Measurements from ENCODE around the gene VPS16.

VPS16 gene

GRCh38 chr20:2840138-2840966, at the start of gene VPS16, which contains the start of gene PCED1A:
VPS16 (plus strand) TSS chr20:2840745; CDS start chr20:2840775, 30 bp downstream.
PCED1A (minus strand) TSS chr20:2840655; CDS start chr20:2839912, 743 bp downstream.
- peak; percentile 88 for DNase-seq (ENCODE audit: low read depth)

DNA sequence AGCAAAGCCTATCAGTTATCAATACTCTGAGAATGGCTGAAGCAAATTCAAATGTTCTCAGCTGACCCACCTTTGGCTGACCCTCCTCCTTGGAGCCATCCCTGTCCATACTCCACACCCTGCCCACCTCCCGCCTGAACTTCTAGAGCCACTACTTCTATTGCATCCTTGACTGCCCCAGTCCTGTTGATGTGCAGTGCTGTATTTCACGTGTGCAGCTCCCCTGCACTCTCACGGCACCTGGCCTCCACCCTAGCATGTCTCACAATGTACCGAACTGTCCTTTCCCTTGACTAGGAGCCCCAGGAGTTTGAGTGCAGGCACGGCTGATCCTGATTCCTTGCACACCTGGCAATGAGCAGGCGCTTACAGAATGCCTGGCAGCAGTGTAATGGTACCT, 47.1 kb upstream of the VPS16 start:
- no peak for DNase-seq (ENCODE audit: low read depth)

- no peak for DNase-seq (ENCODE audit: low read depth)
Observed at GRCh38 chr20:2794202-2794748, 46.3 kb upstream of the VPS16 start.

DNA sequence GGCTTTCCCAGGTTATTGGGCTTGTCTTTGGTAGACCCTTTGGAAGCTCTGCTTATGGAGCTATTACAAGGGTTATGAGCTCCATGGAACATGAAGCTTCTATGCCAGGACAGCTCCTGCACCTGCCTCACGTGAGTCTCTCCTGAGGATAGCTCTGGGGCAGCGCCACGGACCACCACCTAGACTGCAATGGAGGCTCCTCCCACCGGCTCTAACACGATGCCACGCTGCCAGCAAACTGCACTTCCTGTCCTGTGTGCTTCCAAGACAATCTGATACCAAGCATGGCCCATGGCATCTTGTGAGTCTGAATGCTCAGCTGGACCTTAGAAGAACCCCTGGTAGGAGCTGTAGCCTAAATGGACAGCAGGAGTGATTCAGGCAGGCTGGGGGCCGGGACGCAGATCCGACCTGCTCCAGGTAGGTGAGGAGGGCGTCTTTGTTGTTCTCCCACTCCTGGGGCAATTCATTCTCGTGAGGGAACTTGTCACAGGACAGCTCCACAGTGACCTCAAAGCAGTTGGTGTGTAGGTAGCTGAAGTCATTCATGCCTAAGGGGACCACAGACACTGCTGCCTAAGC, 45.6 kb upstream of the VPS16 start:
- no peak for DNase-seq (ENCODE audit: low read depth)

GRCh38 chr20:2795451-2795850, 45.1 kb upstream of the VPS16 start:
- DNase-seq (ENCODE audit: low read depth): no peak

- DNase-seq (ENCODE audit: low read depth): no peak
Observed at GRCh38 chr20:2796011-2796660, 44.4 kb upstream of the VPS16 start.

- no peak for DNase-seq (ENCODE audit: low read depth)
Observed at GRCh38 chr20:2797136-2797983, 43.2 kb upstream of the VPS16 start.

DNA sequence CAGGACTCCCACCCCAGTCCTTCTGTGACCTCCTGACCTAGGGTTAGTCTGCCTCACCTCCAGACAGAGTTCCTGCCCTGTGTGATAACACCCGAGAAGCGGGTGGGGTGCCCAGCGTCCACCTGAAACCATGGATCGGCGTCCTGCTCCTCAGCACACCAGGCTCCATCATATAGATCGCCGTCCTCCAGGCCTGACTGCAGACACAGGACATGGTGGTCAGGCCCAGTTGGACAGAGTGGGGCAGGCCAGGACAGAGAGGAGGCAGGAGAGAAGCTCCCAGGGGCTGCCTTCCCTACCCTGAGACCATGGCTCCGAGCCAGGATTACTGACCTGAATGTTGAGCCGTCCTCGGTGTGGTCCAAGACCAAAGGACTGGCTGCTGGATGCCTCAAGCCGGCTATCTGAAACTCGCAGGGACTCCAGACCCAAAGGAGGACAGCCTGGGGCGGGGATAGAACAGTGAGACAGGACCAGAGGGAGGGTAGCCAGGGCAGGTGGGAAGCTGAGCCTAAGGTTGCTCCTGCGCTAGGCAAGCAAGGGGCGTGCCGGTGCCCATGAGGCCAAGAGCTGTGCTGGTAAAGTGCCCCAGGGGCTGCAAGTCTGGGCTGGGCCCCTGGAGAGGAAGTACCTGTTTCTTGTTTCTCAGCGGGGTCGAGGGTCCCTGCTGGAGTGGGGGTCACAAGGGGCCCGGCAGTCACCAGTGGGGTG, 42.3 kb upstream of the VPS16 start:
- DNase-seq (ENCODE audit: low read depth): no peak

DNA sequence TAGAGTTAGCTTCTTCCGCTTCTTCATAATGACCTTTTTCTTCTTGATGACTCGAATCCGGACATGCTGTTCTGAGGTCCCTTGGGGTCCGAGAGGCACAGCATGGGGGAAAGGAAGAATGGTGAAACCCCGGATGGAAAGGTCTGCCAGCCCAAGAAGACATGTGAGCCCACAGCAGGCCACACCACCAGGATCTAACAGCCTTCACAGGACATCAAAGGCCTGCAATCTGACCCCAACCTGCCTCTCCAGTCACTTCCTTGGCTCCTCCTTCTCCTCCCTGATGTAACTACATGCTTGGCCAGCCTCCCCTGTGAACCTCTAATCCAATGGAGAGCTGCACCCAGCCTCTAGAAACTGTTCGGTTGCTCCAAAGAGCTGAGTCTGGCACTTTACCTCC, 41.7 kb upstream of the VPS16 start:
- DNase-seq (ENCODE audit: low read depth): peak; percentile 39

DNA sequence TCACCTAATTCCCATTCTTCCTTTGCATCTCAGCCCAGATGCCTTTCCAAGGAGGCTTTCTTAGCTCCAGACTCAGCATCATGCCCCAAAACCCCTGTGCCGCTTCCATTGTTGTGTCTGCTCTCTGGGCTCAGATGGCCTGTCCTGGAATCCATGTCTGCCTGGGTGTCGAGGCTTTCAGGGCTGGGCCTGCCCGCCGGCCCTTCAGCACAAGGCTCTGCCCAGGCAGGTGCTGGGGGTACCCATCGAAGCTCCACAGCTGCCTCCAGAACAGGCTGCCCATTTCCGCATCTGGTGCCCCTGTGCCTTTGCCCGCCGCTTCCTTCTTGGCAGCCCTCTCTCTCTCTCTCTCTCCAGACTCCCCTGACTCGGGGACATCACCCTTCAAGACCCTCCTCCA, 41.3 kb upstream of the VPS16 start:
- DNase-seq (ENCODE audit: low read depth): no peak

DNA sequence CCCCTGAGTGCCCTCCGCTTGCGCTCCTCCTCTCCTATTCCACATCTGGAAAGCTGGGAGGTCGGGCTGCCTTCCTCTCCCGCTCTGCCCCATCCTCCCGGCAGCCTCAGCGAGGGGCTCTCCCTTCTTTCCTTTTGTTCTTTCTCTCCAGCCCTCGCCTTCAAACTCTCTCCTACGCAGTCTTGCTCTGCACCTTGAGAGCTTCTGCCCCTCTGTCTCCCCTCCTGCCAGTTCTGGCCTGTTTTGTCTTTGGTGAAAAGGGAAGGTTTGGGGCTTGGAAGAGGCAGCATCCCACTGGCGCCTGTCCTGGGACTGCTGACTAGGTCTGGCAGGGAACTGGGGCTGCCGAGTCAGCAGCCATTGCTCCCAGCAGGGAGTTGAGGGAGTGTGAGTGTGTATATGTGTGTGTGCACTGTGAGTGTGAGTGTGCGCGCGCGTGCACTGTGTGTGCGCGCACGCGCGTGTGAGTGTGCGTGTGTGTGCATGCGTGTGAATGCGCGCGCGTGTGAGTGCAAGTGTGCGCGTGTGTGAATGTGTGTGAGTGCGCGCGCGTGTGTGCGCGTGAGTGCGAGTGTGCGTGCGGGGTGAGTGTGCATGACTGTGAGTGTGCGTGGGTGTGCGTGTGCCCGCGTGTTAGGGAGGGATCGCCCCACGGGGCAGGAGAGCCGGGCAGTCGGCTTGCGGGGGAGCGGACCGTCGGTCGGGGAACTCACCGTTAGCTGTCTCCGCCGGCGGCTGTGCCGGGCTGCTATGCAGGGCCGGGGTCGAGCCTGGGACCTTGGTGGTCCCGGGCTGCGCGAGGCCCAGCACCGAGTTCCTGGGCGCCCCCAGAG, 40.6 kb upstream of the VPS16 start:
- no peak for DNase-seq (ENCODE audit: low read depth)

- DNase-seq (ENCODE audit: low read depth): no peak
Observed at GRCh38 chr20:2800521-2801285, 39.8 kb upstream of the VPS16 start, which contains the start of gene CPXM1. CPXM1 (minus strand) TSS chr20:2800627; CDS start chr20:2800572, 55 bp downstream.

GRCh38 chr20:2801286-2801728, 39.2 kb upstream of the VPS16 start:
- no peak for DNase-seq (ENCODE audit: low read depth)

DNA sequence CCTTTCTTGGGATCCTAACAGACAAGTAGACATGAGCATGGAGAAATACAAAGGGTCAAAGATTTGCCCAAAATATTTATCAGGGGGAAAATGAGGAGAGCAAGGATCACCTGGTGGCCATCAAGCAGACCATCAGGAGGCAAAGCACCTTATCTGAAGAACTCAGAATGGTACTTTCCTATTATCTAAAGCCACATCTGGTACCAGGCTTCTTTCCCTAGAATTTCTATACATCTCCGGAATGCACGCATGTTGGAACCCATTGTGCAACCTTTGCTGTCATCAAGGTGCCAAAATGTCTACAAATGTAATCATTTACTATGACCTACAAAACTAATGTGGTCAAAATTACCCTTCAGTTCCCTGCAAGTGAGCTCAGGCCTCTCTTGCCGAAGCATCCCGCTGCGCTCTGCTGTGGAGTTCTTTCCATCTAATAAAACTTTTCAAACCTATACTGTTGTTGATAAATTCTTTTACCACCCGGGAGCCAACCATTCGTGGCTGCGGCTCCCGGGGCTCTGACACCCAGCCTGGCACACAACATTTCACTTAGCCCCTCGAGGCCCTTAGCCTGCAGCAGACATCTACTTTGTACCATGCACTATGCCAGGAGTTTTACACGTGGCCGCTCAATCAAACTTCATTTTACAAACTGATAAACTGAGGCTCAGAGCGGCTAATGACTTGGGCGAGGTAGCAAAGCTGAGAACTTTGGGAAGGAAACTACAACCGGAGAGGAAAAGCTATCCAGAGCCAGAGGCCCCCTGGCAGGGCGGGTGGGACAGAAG, 36.3 kb upstream of the VPS16 start:
- DNase-seq (ENCODE audit: low read depth): no peak

DNA sequence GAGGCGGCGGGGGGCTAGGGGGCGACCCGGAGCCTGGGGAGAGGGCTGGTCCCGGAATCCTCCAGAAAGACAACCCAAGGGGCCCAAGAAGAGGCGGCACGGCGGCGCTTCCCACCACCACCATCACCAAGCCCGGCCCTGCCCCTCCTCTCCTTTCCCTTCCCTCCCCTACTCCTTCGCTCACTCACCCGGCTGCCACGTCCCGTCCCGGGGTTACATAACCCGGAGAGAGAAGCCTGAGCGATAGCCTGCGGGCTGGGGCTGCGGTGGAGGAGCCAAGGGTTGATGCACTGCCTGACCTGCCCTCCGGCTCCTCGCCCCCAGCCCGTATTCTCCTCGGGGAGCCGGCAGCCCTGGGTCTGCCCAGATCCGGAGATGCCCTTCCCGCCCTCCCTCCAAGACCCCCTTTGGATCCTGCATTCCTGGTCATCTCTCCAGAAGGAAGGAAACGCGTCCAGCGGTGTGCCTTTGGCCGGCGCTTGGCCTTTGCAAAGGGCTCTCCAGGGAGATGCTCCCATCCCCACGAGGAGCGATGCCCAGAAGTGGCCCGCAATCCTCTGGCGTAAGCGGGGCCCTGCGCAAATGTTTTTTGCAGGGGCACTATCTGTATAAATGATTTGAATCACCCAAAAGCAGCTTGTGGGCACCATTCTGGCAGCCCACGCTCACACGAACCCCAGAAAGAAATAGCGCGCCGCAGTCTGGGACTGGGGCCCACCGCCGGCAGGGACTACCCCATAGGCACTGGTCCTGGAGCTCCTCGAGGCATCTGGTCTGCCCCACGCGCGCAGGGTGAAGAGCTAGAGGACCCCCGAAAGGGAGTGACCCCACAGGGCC, 35.5 kb upstream of the VPS16 start:
- no peak for DNase-seq (ENCODE audit: low read depth)

DNA sequence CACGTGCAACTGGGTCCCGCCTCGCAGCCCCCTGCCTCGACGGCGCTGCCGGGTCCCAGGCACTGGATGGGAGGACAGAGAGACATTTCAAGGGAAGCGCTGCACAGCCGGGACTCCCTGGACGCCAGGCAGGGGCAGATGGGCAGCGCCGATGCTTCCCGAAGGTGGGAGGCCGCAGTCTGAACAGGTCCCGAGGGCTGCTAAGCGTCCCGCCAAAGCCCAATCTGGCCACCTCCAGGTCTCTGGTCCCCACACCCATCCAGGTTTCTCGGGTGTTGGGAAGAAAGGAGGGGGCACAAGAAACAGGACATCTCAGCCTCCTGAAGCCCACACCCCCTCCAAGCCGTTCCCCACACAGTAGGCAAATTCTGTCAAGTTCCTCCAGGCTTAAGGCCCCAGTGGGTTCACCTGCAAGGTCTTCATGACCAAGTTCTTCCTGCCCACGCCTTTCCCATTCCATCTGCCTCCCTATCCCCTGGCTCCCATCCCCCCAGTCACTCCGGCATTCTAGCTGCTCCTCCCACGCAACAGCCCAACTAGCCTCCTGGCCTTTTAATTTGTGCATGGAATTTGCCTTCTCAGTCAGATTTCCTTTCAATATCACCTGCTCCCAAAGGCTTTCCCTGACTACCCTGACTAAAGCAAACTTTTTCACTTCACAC, 34.7 kb upstream of the VPS16 start:
- DNase-seq (ENCODE audit: low read depth): no peak

DNA sequence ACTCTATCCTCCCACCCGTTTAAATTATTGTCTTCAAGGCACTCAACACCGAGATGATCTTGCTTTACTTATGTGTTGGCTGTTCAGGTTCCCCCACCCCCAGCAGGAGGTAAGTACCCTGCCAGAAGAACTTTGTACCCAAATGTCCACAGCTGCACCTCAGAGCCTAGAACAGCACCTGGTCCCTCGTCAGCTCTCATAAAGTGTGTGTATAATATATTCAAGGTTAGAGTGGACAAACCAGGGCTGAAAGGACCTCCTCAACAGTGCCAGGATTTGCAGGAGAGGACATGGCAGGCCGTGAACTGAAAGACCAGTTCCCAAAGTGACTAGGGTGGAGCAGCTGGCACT, 34.2 kb upstream of the VPS16 start:
- DNase-seq (ENCODE audit: low read depth): no peak

Data from iris pigment epithelial cell (primary cell).